Testis (tissue), 3 donors: ENCODE results near the gene POLN. TPM values are rescaled to one million over a fixed set of nuclear protein-coding genes. Genes with fewer than 3 reads are reported as not detected.
"Not testable (repeated sequence)": the region's sequence is repeated elsewhere in the genome, so short reads cannot be mapped to it uniquely, and the experiment has no call there.

Experiments used
- DNase-seq: peaks from one replicate; pipeline ENCODE4 v3.0.0-alpha.2; 2019
- H3K27ac ChIP-seq, 2 donors: fragments of 200-600 bp; sonication (generic); one replicate each; pipeline ENCODE4 v1.5.1; 2019
- H3K27me3 ChIP-seq: fragments of 200-600 bp; sonication (generic); one replicate; pipeline ENCODE4 v1.5.1; 2019
- H3K36me3 ChIP-seq: fragments of 200-600 bp; sonication (generic); one replicate; pipeline ENCODE4 v1.5.1; 2017; ENCODE audit warnings: low read depth; ENCODE audit errors: missing control alignments
- H3K4me1 ChIP-seq: fragments of 200-600 bp; sonication (generic); one replicate; pipeline ENCODE4 v1.5.1; 2019
- H3K4me3 ChIP-seq, 2 donors: fragments of 200-600 bp; sonication (generic); one replicate each; pipeline ENCODE4 v1.5.1; 2017 to 2019
- H3K9me3 ChIP-seq: fragments of 200-600 bp; sonication (generic); one replicate; pipeline ENCODE4 v1.5.1; 2017
- CTCF ChIP-seq, 3 experiments: fragments of 450-650 bp in 2 of 3; fragments of 200-600 bp in 1 of 3; sonication (generic) in 1 of 3; IDR thresholded peaks; one replicate each; pipeline ENCODE4 v1.5.1; 2016 to 2019; ENCODE audit warnings: antibody characterized with exemption in 3 of 3, mild to moderate bottlenecking in 2 of 3, moderate library complexity in 1 of 3
- POLR2A ChIP-seq: fragments of 450-650 bp; IDR thresholded peaks from one replicate; pipeline ENCODE4 v1.6.1; 2017; ENCODE audit warnings: antibody characterized with exemption, mild to moderate bottlenecking, moderate library complexity
- WGBS, 2 donors: methylation state at CpG; one replicate each; pipeline ENCODE4 v1.1.5; 2018; 5-methylcytosine and 5-hydroxymethylcytosine counted together
- intact Hi-C: fragments of 100-400 bp; cut with DNase I; formaldehyde crosslinking; loops from one replicate; pipeline ENCODE4 v1.15.1; 2023; ENCODE audit warnings: low total_unique reads
- polyA plus RNA-seq: library from polyadenylated mRNA; stranded (reverse); fragments of 350-450 nt; fragmentation: Illumina TruSeq; extraction: RNeasy Lipid Tissue Mini Kit (QIAGEN cat#74804); gene quantifications from one replicate; pipeline ENCODE4 v1.2.3, GENCODE V29; 2014; ENCODE audit warnings: low read depth, low replicate concordance; ENCODE audit not compliant: insufficient read depth
- total RNA-seq, 2 donors: library from RNA; depleted of rRNA; stranded (reverse); fragments of >200 nt; gene quantifications; one replicate each; pipeline ENCODE4 v1.2.3, GENCODE V29; 2016

Gene POLN
- total and polyA plus RNA-seq, 3 donors from 2014 or later, result 12.2 to 23.7 (median 22.9) TPM

GRCh38 chr4:2241003-2241402, 918 bp downstream of the POLN start:
- intact Hi-C loops, result no loop called here
- Histone ChIP-seq H3K4me3 (peak overlapping the region; percentile 96), H3K36me3 (no peaks in the 10 kb centered on the region), H3K27me3 (no peaks in the 10 kb centered on the region), H3K27ac (peak overlapping the region; percentile 73 to 86), H3K9me3 (no peaks in the 10 kb centered on the region), H3K4me1 (peaks cover 42% of the 10 kb centered on the region)
- TF ChIP-seq CTCF (IDR thresholded peaks at IDR 0.05) (no peak), POLR2A (no peak)
- 6% methylated on average over 7 of the region's 7 CpGs for WGBS, 2 donors
- DNase-seq, result no peak

- no peak for DNase-seq
- Histone ChIP-seq H3K36me3 (no peaks in the 10 kb centered on the region), H3K9me3 (no peaks in the 10 kb centered on the region), H3K4me3 (no peak overlapping the region), H3K4me1 (peaks cover 23% of the 10 kb centered on the region), H3K27me3 (no peaks in the 10 kb centered on the region), H3K27ac (peak overlapping the region; percentile 12 to 14)
- WGBS, 2 donors, result 29 to 65% methylated on average over 3 of the region's 3 CpGs
- TF ChIP-seq CTCF (IDR thresholded peaks at IDR 0.05) (no peak), POLR2A (no peak)
- intact Hi-C loops, result no loop called here
Observed at GRCh38 chr4:2236944-2237666, 4.8 kb downstream of the POLN start.

- no peak for DNase-seq
- intact Hi-C loops, result no loop called here
- Histone ChIP-seq H3K36me3 (no peaks in the 10 kb centered on the region), H3K4me3 (no peak overlapping the region), H3K27me3 (no peaks in the 10 kb centered on the region), H3K9me3 (no peaks in the 10 kb centered on the region), H3K4me1 (peaks cover 3% of the 10 kb centered on the region), H3K27ac (no peak overlapping the region)
- WGBS, 2 donors, result 98 to 99% methylated on average over 6 of the region's 6 CpGs
- TF ChIP-seq POLR2A (no peak), CTCF (IDR thresholded peaks at IDR 0.05) (no peak)
Observed at GRCh38 chr4:2231082-2231481, 10.8 kb downstream of the POLN start.

- Histone ChIP-seq H3K27ac (no peak overlapping the region), H3K9me3 (no peaks in the 10 kb centered on the region), H3K27me3 (no peaks in the 10 kb centered on the region), H3K36me3 (no peaks in the 10 kb centered on the region), H3K4me3 (no peak overlapping the region), H3K4me1 (no peaks in the 10 kb centered on the region)
- no peak for DNase-seq
- intact Hi-C loops, result no loop called here
- no peak for TF ChIP-seq CTCF (IDR thresholded peaks at IDR 0.05)
- no peak for TF ChIP-seq POLR2A
- 62 to 67% methylated on average over 2 of the region's 2 CpGs for WGBS, 2 donors
Observed at GRCh38 chr4:2226261-2226660, 15.7 kb downstream of the POLN start.

- H3K27ac ChIP-seq, result no peak overlapping the region
- WGBS, 2 donors, result 64 to 85% methylated on average over 2 of the region's 2 CpGs
- intact Hi-C loops, result no loop called here
- TF ChIP-seq POLR2A (no peak), CTCF (IDR thresholded peaks at IDR 0.05) (no peak)
- DNase-seq, result peak; percentile 36
- no peaks in the 10 kb centered on the region for H3K4me1 ChIP-seq
- no peaks in the 10 kb centered on the region for H3K36me3 ChIP-seq
- no peaks in the 10 kb centered on the region for H3K9me3 ChIP-seq
- no peaks in the 10 kb centered on the region for H3K27me3 ChIP-seq
- H3K4me3 ChIP-seq, result no peak overlapping the region
Observed at GRCh38 chr4:2222838-2223237, 19.1 kb downstream of the POLN start.

GRCh38 chr4:2221378-2221777, 20.5 kb downstream of the POLN start:
- not testable (repeated sequence) for H3K27me3 ChIP-seq
- WGBS, 2 donors, result 69 to 74% methylated on average over 4 of the region's 4 CpGs

More at GRCh38 chr4:2221378-2221777, 20.5 kb downstream of the POLN start:
- H3K27ac ChIP-seq, H3K4me3 ChIP-seq, H3K4me1 ChIP-seq, DNase-seq, H3K36me3 ChIP-seq, intact Hi-C loops, H3K9me3 ChIP-seq: not testable (repeated sequence)
